GM18520 (cell line): ENCODE data around the gene IRF4.

Experiments used
- ATAC-seq: cut with Tn5 transposase; IDR thresholded peaks from one replicate; pipeline ENCODE4 v1.9.1; 2021; ENCODE audit not compliant: unreplicated experiment

IRF4 gene

GRCh38 chr6:456358-456867, 64.9 kb downstream of the IRF4 start:
- ATAC-seq, result no peak

DNA sequence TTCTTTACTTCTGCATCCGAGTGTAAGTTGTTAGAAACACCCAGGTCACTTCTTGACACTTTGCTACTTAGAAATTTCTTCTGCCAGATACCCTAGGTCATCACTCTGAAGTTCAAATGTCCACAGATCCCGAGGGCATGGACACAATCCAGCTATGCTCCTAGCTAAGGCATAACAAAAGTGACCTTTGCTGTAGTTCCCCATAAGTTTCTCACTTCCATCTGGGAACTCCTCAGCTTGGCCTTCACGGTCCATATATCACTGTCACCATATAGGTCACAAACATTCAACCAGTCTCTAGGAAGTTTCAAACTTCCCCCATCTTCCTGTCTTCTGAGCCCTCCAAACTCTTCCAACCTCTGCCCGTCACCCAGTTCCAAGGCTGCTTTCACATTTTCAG, 65.3 kb downstream of the IRF4 start:
- ATAC-seq, result no peak
